ENCODE measurements around the gene UBE2QL1.

UBE2QL1 gene

DNA sequence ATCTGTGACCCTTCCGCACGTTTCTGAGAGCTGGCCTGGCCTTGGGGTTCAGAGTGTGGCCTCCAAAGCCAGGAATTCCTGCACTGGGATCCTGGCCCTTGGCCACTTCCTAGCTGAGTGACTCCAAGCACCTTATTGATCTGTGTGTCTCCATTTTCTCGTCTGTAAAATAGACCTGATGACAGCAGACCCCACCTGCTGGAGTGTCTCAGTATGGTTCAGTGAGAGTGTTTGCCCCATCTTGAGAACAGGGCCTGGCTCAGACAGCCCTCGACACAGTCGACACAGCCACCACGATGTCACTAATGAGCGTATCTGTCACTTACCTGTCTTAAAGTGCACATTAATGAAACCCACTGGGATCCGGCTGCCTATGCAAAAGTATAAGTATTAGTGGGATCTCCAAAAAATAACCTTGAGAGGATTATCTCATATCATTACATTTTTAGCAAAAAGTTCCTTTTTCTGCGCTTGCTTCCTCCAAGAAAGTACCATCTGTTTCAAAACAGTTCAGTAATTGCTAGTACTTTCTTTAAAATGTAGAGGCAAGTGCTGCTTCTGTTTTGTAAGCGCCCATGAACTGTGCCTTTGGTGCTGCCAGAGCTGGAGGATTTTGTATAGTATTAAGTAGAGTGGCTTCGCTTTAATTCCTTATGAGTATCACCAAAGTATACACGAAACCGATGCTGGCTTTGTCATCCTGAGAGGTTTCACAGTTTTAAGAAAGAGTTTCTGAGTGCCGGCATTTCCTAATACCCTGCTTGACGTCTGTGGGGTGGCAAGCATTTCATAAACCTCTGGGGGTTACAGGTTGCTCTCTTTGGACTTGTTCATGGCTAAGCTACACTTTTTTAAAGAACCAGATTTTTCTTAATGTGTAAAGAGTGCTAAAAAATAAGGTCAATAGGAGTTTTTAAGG, 31.7 kb downstream of the UBE2QL1 start:
- no peak for DNase-seq

DNA sequence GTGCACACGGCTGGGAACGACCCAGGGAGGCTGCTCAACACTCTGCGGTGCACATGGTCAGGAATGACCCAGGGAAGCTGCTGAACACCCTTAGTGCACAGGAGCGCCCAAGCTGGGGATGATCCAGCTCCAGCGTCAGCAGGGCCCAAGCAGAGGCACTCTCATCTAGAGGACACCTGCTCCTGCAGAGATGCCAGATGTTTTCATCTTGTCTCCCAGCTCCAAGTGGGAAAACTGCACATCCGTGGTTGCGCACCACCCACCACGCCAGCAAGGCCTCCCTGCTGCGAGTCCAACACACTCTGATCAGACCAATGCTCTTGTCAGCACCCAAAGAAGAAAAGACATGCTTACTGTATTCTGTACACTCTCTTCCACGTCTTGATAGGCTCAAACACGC, 34.1 kb downstream of the UBE2QL1 start:
- no peak for DNase-seq

DNA sequence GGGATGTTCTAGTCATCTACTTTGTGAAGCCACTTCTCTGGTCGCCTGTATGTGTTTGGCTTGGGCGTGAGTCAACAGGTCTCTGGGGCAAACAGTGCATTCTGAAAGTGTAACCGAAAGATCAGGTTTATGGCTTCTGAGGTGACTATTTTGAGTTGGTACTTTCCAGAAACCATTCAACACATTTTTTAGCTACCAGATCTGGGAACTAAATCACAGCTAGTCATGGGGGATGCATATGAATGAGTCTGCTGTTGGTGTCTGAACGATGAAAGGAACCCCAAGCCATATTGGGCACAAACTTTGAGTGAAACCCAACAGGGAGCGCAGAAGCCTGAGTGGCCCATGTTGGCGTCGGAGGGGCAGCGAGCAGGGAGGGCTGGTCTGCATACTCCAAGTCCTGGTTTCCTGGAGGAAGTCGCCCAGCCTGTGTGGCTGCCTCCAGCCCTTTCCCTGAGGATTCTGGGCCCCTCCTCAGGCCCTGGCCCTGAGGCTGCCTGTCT, 35.3 kb downstream of the UBE2QL1 start:
- DNase-seq: no peak

DNA sequence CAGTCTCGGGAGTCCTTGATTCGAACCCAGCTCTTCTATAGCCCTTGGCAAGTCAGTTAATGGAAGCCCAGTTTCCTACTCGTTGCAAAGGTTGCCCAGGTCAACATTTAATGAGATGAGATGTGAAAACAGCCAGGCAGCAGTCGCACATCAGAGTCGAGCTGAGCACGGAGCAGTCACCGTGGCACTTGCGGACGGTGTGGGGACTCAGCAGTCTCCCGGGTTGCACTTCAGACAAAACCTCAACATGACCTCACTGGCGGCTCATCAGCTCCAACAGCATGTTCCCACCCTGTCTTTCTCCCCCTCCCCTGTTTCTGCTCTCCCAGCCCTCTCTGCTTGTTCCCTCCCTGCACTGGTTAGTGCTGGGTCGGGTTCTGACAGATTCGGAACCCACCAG, 35.8 kb downstream of the UBE2QL1 start:
- no peak for DNase-seq

DNA sequence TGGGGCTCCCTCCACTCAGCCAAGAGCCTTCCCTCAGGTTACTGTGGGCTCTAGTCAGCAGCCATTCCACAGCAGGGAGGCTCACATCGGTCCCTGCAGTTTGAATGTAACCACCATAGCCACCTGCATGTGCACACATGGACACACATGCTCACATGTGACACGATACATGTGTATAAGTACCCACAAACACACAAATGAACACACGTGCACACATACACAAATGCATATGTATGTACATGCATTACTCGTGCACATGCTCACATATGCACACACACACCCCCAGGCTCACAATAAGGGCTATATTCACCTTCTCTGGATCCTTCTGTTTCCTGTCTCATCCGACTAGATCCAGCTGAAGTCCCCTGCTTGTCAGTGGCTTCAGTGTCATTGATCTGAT, 36.2 kb downstream of the UBE2QL1 start:
- DNase-seq: no peak

DNA sequence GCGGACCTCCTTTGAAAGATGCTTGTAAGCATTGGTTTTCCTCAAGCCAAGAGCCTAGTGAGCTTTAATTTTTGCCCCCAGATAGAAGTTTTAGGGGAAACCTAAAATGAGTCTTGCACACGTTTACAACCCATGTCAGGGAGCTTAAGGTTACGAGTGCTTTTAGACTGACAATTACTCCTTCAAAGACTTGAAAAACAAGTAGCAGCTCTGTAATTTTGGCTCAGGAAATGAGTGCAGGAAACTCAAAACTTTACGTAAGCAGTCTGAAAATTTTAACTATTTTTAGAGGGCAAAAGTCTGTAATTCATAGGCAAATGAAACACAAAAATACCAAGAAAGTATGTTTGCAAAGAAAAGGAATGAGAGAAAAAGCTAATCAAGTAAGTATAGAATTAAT, 36.8 kb downstream of the UBE2QL1 start:
- DNase-seq: no peak

DNA sequence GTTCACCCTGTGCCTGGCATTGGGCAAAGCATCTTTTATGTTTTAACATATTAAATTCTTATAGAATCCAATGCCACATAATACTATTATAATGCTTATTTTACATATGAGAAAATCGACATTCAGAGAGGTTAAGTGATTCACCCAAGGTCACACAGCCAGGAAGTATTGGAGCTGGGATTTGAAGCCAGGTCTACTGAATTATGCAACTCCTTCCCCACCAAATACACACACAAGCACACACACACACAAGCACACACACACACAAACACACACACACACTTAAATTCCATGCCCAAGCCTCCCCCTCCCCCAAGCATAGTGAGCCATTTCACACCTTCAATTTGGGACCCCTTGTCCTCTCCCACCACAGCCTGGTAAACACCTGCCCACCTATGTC, 37.4 kb downstream of the UBE2QL1 start:
- no peak for DNase-seq

DNA sequence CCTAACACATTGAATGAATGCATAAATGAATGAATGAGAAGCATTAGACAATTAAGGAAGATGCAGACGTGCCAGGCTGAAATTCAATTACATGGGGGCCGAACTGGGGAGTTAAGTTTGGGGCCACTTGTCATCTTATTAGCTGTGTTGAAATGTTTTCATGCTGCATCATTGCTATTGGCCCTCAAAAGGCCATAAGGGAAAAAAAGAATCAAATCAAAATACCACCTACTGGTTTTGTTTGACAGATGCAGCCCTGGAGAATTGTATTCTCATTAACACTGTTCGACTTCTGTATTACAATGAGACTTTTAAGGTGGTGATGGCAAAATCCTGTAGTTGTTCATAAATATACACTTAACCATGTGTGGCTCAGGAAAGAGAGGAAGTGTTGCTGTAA, 38.4 kb downstream of the UBE2QL1 start:
- DNase-seq: no peak

DNA sequence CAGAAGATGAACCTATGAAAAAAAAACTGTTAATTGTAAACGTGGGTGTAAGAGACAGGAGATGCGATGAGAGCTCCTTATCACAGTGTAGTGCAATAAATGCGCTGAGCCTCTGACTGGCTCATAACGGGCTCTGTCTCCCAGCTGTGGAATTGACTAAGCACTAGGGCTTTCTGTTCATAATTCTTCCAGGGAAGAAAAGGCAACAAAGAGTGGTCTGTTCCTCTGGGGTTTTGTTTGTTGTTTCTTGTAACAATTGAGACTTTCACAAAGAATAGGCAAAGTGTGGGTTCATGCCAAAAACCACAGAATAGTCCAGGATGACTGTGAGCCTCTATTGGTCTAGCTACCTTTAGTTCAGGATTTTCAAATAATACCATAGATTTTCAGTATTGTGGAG, 39.4 kb downstream of the UBE2QL1 start:
- no peak for DNase-seq

DNA sequence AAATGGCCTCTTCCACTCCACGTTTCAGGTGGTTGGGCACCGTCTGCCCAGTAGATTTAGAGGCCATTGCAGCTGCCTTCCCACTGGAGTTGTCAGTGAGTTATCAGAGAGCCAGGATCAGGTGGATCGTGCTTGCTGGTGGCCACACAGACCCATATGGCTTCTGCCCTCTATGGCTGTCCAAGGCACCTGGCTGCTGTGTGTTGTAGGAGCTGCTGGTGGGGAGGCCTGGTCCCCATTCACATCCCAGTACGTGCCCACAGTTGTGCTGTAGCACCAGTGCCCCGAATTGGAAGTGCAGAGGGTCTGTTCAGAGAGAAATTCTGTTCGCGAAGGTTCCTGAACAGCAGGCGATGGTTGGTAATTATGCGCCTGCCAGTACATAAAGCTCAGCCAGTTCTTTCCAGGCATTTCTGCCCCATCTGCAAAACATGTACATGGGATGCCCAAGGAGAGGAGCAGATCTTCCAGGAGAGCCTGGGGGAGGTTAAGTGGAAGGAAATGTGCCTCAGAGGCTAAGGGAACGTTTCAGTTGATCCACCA, 41.1 kb downstream of the UBE2QL1 start:
- no peak for DNase-seq

DNA sequence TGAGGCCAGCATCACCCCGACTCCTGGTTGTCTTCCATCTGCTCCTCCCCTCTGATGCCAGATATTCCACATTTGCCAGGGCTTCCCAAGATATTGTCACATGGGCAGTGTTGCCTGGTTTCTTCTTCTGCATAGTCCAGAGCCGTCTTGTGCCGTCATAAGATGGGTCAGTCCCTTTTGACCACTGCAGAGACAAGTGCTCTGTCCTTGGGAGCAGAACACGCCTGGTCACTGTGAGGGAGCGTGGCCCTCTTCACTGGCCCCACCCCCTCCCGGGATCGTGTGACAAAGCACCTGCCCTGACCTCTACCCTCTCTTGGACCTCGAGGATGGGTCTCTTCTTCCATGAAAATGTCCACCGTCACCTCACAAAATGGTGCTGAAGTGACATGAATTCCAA, 41.6 kb downstream of the UBE2QL1 start:
- DNase-seq: no peak

DNA sequence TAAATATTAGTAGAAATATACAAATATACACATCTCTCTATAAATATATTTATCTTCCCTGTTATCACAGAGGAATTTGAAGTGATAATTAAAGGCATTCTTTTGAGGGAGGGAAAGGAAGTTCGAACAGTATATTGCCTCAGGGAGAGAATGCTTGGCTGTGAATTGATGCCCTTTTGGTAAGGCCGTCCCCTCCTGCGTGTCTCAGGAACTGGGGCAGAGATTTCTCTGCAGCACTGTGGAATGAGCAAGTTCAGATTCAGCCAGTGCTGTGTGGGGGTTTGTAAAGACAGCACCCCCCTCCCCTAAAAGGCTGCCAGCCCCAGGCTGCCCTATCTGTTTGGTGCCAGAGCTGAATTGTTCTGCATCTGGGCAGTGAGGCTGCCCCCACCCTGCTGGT, 42.0 kb downstream of the UBE2QL1 start:
- no peak for DNase-seq

DNA sequence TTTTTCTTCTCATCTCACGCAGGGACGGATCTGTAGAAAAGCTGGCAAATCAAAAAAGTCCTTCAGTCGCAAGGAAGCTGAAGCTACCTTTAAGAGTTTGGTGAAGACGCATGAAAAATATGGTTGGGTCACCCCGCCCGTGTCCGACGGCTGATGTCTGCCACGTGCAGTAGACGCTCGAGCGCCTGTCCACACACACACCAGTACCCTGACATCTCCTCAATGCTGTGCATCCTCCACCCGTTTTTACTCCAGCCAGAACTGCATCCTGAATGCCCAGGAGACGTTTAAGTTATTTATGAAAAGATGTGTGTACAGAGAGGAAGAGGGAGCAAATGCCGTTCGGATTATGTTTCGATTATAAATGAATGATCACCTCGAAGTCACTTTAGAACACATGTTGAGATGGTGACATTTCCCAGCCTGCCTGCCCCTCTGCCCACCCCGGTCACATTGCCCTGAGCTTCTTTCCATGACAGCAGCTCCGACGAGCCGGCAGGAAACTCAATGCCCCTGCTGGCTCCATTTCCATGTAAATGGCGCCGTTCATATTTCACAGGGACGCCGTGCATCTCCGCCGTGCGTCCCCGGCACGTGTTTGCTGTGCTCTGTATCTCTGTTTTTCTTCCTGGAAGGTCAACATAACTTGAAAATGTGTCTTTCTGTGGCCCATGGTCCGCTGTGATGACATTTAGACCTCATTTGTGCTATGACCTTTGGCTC, 42.7 kb downstream of the UBE2QL1 start:
- no peak for DNase-seq

DNA sequence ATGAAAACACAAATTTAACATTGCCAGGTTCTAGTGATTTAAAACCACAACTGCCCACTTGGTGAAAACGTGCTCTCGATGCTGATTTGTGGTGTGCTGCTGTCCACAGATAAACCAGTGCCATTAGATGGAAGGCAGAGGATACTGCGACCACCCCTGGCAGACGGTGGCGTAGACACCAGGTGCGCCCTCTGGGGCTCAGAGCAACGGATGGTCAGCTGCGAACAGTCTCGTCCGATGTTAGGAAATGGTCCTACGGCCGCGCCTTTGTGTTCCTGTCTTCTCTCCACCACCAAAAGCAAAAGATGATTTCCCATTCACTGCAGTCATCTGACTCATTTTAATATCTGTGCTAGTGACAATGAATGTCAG, 43.2 kb downstream of the UBE2QL1 start:
- no peak for DNase-seq

DNA sequence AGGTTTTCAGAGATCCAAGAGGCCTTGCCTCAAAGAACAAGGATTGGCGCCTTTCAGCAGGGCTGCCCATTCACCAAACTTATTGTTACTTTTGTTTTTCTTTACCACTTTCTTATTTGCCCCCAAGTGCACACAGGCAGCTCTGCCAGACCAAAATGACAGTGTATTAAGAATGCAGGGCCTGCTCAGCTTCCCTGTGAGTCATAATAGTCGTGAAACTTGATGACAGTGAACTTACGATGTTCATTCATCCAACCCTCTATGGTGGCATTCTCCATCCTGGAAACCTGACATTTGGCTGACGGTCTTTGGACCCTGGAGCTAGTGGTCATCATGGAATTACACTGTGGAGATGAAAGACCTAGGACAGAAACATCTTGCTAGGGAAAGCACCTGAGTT, 44.3 kb downstream of the UBE2QL1 start:
- DNase-seq: no peak

DNA sequence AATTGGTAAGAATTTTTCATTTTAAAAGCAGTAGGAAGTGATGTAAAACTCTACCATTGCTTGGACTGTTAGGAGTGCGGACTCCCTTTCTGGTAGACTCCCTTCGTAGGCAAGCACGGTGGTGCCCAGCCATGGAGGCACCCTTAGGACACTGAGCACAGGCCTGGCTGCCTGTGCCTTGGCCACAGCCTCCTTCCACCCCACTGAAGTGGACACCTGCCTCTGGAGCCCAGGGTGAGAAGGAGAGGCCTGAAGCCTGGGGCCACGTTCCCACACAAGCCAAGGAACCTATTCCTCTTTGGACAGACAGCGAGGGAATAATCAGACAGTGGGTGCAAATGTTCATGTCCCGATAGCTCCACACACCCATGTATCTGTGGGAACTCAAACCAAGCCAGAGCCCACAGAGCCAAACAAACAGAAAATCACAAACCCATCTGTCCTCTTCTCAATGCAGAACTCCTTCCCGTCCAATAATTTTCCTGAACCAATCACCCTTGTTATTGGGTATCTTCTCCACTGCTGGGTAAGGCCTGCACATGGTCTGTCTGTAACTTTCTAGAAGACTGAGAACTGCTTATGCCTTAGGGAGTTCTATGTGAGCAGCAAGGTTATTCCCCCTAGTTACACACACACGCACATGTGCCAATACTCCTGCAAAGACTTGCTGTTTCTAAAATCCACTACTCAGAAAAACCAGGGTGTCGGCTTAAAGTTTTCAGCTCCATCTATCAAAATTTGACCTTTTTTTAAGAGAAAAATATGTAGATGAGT, 45.2 kb downstream of the UBE2QL1 start:
- DNase-seq: no peak

DNA sequence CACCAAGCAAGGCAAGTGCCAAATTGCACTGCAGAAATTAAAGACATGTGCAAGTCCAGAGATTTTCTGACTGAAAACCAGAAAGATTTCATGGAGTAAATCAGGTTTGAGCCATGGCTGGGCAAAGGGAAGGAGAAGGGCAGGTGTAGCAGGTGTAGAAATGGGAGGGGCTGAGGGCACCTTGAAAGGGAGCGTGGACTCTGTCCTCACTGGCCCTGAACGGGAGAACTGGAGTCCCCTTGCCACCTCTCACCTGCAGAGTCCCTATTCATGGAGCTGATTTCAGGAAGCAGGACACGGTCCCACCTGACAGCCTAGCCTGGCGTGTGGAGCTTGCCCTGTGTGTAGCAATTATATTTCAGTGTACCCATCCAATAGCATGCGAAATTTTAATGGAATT, 46.3 kb downstream of the UBE2QL1 start:
- DNase-seq: no peak

DNA sequence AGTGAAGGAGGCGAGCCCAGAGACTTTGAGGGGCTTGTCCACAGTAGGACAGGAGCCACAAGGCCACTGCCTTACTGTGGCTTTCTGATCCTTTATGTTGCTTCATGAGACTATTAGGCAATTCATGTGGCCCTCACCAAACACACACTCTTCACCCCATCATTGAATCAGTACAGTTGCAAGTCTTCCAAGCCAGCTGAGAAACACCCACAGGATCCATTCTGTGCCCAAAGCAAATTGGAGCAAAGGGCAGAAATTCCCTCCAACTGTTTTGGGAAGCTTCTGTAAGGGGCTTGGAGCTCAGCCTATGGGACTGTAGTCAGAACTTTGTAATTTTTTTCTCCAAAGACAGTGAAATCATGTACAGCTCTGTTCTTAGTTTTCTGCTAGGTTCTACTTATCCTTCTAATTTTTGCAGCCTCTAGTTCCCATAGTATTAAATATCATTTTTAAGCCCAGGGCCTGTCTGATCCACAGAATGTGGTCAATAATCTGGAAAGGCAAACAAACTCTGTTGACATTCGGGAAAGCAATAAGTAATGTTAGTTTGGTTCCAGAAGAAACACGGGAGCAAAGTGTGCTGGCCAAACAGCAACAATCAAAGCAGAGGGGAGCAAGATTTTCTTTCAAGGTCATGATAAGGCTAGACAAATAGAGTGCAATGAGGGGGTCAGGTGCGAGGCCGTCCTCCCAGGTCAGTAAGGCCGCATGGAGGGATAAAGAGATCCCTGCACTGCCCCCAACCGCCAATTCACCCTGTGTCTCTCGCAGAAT, 47.0 kb downstream of the UBE2QL1 start:
- no peak for DNase-seq

DNA sequence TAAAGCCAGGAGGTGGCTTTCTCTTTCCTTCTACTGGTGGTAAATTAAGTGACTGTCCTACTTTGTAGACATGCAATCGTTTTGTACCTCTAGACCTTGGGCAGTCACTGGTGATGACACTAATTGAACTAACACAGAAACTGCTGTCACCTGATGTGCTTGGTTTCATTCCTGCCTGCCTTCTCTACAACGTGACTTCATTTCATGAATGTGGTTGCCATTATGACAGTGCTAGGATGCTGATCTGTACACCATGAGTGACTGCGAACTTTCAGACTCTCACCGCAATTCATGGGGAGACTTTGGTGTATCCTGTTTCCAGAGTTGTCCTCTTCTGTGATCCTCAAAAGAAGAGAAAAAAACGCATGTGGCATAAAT, 47.5 kb downstream of the UBE2QL1 start:
- DNase-seq: no peak

DNA sequence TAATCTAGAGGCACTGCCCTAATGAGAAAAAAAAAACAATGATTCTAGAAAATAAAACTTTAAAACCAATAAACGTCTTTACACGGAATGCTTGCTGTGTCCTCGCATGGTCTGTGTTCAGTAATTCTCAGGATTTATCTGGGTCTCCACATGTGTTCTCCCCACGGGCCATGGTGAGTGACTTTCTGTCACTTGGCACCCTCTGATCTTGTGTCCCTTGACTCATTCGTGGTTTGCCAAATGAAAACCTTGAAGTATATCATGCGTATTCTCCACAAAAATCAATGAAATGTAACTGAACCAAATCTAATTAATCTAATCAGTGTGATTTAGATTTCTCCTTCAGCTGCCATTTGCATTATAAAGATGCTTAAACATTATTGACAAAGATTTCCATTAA, 48.0 kb downstream of the UBE2QL1 start:
- no peak for DNase-seq

DNA sequence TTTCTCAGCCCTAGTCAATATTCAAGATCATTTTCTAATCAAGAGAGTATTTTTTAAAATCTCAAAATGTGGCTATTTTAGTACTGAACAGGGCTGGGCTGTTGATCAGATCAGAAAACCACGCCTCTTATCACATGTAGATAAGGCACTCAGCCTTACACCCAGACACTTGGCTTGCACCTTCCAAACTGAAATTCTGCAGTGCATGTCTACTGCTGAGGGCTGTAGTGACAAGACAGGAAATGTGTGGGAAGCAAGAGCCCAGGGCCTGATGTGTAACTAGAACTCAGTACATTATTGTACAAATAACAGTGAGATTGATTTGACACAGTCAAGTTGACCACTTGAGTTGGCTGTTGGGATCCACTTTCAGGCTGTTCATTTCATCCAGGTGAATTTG, 48.6 kb downstream of the UBE2QL1 start:
- DNase-seq: no peak

DNA sequence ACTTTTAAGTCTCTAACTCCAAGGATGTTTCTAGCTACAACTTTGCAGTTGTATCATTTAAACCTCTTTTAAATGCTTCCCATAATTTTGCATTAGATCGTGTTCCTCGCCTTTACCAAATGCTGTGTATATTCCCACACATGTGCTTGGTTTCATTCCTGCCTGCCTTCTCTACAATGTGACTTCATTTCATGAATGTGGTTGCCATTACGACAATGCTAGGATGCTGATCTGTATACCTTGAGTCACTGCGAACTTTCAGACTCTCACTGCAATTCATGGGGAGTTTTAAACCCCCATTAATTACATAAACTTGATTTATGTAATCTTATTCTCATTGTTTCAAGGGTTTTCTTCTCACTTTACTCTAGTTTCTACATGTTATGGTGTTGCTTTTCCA, 50.3 kb downstream of the UBE2QL1 start:
- DNase-seq: no peak

DNA sequence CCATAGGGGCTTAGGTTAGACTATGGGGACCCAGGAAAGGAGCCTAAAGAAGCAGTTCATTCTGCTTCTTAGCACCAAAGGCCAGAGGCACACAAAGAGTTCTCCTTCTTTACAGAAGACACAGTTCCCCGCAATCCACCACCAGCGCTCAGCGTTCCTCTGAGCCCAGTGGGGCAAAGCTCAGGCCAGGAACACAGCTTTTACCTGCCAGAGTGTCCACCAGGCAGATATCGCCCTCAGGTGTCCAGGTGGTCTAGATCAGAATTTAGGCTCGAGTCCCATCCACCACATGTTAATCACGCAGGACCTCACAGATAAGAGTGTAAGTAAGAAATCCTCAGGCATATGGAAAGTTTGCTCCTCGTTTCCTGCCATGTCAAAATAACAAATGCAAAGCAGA, 53.0 kb downstream of the UBE2QL1 start:
- DNase-seq: no peak

Measured in NCI-H187 treated with DMSO at 0.1 percent for 48 hours (cell line).